GM19468 (cell line): ENCODE measurements around the gene TMEM244.
A peak's percentile ranks its signal among the peaks of the same experiment; 100 is the strongest.
"Not testable (repeated sequence)": the region's sequence is repeated elsewhere in the genome, so short reads cannot be mapped to it uniquely, and the experiment has no call there.

ENCODE experiments used
- ATAC-seq: cut with Tn5 transposase; IDR thresholded peaks from one replicate; pipeline ENCODE4 v1.9.1; 2021; ENCODE audit warnings: mild to moderate bottlenecking, moderate library complexity, moderate number of reproducible peaks; ENCODE audit not compliant: unreplicated experiment; ENCODE audit errors: extremely low read depth

TMEM244 gene, protein sequence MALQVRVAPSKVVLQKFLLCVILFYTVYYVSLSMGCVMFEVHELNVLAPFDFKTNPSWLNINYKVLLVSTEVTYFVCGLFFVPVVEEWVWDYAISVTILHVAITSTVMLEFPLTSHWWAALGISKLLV

DNA sequence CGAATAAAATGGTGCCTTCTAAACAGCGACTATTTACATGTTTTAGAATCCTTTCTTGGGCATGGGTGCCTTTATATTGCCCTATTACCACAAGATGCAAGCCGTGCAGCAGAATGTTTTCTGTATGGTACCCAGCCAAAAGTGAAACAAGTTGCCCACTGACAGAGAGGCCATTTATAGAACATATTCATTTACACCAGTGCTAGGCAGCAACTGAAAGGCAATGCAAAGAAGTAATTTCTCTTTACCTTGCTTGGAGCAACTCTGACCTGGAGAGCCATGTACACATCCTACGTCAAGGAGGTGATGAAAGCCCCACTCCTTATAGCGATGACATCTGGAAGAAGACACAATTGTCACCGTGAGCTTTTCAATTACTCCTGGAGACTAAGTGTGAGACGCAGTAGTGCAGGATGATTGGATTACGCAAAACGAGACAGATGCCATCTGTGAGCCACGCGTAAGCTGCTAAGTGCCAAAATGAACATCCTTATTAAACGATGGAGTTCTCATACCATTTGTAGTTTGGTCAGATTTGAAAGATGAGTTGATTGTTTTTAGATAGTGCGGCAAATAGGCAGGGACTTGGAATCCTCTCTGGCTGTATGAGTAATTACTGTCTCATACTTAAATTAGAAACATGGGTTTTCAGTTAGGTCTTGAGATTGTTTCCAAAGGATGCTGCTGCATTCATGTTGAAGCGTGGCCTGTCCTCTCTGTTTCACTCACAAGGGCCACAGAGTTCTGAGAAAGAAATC lies at the start of gene TMEM244:
Gene TMEM244, minus strand, starts transcription at position 408 of the 758 bp plus-strand sequence. Its CDS starts 127 bp downstream, at position 281.
- no peak for ATAC-seq

DNA sequence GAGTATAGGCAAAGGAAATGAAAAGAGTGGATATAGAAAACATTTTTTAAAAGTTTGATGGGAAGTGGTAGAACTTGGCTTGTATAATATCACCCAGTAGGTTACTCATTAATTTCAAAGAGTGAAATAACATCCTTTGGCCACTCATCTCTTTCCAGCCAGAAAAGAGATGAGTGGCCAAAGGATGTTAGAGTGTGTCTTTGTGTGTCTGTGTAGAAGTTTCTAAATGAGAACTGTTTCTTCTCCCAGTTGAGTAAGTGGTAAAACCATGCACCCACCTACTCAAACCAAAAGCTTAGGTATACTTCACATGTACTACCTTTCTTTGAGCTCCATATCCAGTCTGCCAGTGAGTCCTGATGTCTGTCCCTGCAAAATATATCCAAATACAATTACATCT lies 47.7 kb upstream of the TMEM244 start:
- peak; percentile 59 for ATAC-seq

DNA sequence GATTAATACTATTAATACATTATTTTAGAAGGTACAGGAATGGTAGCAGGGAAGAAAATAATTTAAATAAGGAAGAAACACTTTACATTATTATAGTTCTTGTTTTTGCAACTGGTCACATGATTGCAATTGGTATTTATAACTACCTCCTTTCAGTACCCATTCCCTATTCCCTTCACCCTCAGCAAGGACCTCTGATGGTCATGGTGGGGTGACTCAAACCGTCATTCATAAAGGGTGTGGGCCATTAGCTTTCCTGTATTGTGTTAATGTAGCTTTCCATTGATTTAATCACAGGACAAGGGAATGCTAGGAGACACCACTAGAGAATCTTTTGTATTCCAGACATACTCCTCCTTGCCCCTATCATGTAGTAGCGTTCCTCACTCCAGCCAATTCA lies 47.2 kb upstream of the TMEM244 start:
- ATAC-seq: no peak

DNA sequence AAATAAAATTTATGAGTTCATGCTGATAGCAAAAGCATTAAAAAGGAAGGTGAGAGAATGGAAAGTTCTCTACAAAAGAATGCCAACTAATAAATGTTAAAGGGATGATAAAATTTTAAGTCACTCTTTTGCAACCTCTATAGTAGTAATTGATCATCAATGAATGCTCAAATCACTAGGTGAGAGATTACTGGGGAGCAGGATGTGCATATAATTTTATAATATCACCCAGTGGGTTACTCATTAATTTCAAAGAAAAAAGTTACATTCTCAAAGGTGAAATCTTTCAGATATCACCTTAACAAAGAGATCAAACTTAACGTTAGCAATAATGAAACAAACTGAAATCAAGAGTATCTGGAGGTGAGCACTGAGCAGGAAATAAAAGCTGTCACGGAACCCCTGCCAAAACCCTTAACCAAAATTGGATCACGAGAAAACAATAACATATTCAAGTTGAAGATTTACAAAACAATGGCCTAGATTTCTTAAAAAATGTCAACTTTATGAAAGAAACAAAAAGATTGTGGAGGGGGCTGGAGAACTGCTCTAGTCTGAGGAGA lies 45.5 kb upstream of the TMEM244 start:
- ATAC-seq: no peak

DNA sequence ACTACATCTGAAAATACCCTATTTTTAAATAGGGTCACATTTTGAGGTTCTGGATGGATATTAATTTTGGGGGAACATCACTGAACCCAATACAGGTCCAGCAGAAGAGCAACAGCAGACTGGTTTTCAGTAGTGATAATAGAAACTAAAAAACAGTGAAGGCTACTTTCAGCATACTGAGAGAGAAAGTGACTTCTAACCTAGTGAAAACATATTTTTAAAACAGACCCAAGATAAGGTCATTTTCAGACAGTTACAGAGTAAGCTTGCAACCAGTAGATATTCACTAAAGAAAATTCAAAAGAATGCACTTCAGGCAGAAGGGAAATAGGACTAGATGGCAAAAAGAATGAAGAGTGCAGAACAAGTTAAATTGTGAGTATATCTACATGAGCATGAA lies 42.0 kb upstream of the TMEM244 start:
- ATAC-seq: peak; percentile 56

DNA sequence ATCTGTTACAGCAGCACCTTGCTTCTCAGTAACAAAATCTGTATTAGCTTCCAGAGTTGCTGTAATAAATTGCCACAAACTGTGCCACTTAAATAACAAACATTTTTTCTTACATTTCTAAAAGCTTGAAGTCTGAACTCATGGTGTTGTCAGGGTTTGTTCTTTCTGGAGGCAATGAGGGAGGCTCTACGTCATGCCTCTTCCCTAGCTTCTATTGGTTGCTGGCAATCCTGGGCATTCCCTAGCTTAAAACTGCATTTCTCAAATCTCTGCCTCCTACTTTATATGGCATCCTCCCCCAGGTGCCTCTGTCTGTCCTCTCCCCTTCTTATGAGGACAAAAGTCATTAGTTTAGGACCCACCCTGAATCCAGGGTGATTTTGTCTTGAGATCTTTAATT lies 41.6 kb upstream of the TMEM244 start:
- ATAC-seq: no peak

DNA sequence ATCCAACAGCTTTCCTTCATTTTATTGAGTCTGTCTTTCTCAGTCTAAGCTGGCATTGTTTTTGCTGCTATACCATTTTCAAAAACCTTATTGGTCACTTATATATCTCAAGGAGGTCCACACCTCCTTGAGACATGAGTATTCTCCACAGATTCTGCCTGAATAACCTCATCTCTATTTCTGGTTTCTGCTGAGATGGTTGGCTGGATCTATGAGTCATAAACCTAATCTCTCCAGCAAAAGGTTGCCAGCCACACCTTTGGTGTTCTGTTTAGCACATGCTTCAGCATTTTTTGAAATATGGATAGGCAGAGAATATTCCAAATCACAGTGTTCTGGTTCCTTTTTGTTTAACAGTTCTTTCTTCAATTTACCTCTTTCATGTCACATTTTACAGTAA lies 40.8 kb upstream of the TMEM244 start:
- no peak for ATAC-seq

DNA sequence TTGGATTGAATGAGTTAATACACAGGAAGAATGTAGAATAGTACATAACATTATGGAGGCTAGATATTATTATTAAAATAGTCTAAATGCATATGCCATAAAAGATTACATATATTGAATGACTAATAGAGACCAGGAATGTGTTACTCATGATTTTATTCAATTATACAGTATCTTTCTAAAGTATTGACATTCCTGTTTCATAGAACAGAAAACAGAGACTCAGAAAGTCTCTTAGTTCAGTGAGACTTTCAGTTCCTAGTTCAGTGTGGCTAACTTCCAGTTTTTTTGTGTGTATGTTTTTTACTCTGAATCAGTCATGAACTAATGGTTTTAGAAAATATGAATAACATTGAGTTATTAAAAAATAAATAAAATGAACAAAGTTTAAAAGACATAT lies 34.6 kb upstream of the TMEM244 start:
- peak; percentile 37 for ATAC-seq

DNA sequence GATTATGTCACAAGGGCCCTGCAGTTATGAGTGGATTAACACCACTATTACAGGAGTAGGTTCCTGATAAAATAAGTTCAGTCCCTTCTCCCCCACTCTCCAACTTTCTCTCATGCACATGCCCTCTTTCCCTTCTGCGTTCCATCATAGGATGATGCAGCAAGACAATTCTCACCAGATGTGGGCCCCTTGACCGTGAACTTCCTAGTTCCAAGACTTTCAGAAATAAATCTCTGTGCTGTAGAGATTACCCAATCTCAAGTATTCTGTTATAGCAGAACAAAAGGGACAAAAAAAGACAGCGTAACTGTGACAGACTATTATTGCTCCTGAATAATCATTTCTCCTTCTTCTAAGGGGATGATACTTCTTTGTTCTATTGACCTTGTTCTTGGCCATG lies 33.8 kb upstream of the TMEM244 start:
- no peak for ATAC-seq

DNA sequence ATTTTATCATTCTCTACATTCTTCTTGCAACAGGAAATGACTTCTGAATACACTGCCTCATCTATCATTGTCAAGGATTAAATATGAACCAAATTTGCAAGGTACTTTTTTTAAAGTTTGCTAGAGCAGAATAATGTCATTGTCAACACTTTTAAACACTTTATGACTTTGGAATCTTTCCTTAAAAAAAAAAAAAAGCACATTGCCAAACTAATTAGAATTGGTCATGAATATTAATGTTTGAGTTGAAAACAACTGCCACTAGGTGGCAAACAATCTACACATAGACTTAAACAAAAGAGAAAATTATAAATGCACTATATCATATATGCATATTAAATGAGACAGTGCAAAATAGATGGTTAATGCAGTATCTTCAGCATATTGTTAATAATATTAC lies 32.5 kb upstream of the TMEM244 start:
- no peak for ATAC-seq

DNA sequence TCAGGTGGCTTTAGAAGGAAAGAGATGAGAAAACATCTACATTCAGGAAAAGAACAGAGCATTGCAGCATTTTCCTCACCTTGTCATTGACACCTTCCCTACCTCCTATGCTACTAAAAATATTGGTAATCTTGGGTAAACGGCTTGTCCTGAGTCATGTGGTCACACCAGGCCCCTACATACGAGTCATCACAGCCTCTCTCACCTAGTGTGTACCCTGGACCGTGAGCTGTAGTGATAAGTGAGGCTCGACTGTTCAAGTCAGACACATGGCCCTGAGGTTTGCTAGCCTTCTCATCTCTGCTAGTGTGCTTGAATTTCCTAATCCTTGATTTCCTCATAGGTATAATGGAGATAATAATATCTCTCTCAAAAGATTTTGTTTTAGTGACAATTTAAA lies 29.6 kb upstream of the TMEM244 start:
- no peak for ATAC-seq

DNA sequence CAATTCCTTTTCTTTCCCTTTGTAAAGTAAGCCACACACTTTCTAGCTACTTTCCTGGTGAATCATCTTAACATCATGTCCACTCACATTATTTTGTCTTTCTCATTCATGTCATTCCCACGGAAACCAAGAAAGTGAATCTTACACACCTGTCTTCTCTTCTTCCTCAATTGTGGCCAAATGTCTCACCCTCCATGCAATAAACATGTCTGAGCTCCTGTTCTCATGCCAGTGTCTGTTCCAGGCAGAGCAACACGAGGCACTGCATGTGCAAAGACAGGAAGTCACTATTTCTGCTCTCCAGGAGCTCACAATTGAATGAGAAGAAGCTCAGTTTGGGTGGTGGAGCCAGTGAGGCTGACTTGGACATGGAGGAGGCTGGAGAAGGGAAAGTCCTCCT lies 29.0 kb upstream of the TMEM244 start:
- no peak for ATAC-seq

DNA sequence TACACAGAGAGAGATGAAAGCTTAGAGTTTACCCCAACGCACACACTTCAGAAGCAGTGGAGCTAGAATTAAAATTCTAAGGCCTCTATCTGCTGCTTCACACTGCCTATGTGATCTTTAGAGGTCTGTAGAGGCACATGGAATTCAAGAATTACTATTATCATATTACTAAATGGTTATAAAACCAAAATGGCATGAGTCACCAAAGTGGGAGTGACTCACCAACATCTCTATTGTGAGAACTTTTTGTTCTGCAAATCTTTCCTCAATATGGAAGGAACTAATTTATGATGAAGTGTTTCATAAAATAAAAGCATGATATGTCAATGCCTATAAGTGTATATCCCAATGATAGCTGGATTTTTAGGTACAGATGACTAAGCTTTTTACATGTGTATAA lies 28.5 kb upstream of the TMEM244 start:
- no peak for ATAC-seq

DNA sequence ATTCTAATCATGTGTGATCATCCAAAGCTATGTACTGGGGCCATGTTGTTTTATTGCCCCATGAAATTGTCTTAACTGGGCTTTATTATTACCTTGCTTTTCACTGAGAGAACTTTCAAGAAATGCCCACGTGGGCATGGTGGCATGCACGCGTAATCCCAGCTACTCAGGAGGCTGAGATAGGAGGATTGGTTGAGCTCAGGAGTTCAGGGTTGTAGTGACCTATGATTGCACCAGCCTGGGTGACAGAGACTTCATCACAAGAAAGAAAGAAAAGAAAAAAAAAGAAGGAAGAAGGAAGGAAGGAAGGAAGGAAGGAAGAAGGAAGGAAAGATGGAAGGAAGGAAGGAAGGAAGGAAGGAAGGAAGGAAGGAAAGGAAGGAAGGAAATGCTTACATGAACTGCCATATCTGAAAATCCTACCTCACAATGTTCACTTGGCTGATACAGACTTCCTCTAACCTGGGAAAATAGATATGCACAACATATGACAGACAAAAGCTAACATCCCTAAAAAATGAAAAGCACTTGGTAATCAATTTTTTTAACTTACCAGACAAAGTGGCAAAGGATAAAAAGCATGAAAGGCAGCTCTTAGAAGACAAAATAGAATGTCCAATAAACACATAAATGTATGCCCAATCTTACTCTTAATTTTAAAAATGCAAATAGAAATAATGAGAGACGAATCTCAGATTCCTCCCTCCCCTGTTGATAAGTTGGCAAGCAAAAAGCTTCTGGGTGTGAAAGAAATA lies 25.5 kb upstream of the TMEM244 start:
- no peak for ATAC-seq

DNA sequence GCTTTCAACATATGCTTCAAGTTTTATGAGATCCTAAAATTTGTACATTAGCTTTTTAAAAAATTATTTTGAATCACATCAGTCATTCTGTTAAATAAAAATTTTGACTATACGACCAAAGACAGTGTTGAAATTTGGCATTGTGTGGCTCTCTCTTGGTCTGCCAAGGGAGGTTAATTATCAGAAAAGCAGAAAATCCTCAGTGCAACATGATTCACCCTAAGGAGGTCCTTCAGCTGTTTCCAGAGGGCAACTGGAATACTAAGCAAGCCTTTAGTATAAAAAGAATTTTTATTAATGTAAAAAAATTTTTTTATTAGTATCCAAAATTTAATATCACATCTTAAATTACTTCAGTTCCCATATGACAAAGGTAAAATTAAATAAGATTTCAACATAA lies 23.1 kb upstream of the TMEM244 start:
- ATAC-seq: no peak

DNA sequence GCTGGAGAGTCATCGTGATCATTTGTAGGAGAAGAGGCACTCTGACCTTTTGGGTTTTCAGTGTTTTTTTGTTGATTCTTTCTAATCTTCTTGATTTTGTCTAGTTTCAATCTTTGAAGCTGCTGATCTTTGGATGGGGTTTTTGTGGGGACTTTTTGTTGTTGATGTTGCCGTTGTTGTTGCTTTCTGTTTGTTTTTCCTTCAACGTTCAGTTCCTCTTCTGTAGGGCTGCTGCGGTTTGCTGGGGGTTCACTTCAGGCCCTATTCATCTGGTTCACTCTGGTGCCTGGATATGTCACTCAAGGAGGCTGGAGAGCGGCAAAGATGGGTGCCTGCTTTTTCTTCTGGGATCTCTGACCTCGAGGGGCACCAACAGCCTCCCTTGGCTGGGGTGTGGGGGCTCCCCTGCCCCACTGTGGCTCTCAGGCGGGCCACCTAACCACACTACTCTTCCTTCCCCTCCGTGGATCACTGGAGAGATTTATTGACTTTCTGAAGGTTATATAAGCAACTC lies 21.5 kb upstream of the TMEM244 start:
- peak; percentile 64 for ATAC-seq

DNA sequence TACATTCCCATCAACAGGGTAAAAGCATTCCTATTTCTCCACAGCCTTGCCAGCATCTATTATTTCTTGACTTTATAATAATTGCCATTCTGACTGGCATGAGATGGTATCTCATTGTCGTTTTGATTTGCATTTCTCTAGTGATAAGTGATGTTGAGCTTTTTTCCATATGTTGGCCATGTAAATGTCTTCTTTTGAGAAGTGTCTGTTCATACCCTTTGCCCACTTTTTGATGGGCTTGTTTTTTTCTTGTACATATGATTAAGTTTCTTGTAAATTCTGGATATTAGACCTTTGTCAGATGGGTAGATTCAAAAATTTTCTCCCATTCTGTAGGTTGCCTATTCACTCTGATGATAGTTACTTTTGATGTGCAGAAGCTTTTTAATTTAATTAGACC lies 16.8 kb upstream of the TMEM244 start:
- ATAC-seq: not testable (repeated sequence)

DNA sequence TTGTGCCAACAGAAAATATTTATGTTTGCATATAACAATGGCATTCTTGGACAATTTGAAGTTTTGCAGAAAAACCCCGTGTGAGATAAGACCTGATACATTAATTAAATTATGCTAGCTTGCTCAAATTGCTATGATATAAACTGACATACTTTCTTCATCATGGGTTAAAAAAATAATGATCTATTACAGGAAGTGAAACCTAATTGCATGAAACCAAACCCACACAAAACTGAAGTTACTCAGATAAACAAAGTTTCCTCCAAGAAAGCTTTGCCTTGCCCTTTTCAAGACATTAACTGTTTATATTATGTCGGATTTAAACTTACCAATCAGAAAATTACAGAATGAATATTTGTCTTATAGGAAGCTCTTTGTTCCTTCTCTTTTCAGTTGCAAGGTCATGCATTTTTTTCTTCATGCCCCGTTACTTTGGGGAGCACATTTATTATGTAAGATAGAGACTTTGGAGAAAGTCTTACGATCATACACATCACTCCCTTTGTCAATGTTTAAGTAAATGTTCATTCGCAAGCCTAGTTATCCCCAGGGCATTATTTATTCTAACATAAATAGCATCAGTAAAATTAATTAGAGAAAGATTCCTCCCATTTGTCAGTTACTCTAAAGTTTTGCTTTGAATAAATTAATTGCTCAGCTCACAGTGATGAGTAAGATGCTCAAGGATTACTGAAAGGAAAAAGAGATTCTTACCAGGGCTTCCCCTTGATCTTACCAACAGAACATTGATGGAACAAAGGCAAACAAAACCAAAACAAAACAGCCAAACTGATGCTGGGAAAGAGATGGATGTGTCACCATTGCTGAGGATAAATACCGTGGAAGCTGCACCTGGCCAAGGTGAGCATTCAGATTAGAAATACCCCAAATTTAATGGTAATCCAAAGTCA lies 14.8 kb upstream of the TMEM244 start:
- peak; percentile 51 for ATAC-seq

DNA sequence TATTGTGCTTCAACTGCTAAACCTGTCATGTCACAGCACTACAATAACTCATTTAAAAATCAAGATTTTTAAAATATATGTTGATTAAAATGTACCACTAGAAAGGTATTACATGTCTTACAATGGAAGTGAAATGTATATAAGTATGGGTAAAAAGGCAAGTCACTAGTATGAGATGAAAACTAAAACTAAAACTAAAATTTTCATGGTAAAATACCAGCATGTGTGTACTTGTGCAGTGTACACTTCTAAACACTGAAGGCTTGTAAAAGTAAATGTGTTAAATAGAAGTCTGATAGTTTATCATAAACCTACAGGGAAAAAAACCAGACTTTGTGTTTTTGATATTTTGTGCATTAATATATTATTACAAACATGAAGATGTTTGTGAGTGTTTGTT lies 13.7 kb upstream of the TMEM244 start:
- no peak for ATAC-seq

DNA sequence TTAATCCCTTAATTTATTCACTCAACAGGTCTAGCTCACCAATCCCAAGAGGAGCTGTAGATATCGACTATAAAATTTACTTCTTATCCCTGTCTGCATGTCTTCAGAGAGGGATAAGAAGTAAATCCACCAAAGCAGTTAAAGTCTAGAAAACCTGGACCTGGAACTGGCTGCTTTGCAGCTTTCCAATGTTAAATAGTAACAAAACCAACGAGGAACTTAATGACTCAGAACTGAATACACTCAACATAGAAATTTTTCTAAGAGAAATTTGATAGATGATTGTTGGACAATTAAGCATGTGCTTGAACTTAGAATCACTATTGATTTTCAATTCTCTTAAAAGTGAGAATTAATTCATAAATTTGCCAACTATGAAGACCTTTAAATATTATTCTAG lies 11.5 kb upstream of the TMEM244 start:
- no peak for ATAC-seq
